GM18526 (cell line): ENCODE results near the gene ZC3H12C.

Experiments
- POLR2A ChIP-seq: IDR thresholded peaks from 3 replicates; pipeline ENCODE4 v1.6.1; 2011; ENCODE audit not compliant: insufficient read length; ENCODE audit errors: extremely low read depth

ZC3H12C gene

GRCh38 chr11:110198031-110198729 lies 105.0 kb downstream of the ZC3H12C start:
- no peak for TF ChIP-seq POLR2A

DNA sequence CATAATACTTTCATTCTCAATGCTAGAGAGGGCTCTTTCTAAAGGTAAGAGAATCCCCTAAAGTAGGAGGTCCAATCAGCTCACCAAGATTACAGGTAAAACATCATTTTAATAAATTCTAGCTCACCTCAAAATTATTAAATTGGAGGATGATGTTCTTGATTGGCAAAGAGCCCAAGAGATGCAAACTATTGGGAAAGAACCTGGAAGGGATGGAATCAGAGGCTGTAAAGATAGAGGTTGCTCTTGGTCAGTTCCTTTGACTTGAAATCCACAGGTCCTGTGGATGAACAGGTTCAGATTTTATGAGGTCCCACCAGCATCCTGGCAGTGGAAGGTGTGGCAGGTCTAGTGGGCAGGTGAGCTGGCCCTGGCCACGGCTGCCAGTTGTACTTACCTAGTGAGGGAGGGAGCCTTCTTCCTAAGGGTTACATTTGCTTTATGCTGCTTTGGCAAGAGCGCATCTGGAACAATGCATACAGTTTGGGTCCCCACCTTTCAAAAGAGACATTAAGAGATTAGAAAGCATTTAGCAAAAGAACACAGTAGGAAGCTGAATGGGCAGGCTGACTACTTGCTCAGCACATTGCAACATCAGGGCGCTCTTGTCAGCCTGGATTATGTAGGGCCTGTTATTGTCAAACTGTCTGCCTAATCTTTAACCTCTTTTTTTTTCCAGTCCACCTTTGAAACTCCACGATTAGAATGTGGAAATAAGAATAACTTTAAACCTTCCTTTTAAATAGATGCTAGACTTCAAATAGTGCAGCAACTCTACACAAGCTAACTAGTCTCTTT lies 106.2 kb downstream of the ZC3H12C start:
- no peak for TF ChIP-seq POLR2A

GRCh38 chr11:110200241-110200640 lies 107.0 kb downstream of the ZC3H12C start:
- no peak for TF ChIP-seq POLR2A

- TF ChIP-seq POLR2A, result no peak
Observed at GRCh38 chr11:110200836-110201235, 107.6 kb downstream of the ZC3H12C start.

GRCh38 chr11:110207123-110207522 lies 113.9 kb downstream of the ZC3H12C start:
- TF ChIP-seq POLR2A, result no peak

GRCh38 chr11:110217223-110217877 lies 124.2 kb downstream of the ZC3H12C start:
- no peak for TF ChIP-seq POLR2A

DNA sequence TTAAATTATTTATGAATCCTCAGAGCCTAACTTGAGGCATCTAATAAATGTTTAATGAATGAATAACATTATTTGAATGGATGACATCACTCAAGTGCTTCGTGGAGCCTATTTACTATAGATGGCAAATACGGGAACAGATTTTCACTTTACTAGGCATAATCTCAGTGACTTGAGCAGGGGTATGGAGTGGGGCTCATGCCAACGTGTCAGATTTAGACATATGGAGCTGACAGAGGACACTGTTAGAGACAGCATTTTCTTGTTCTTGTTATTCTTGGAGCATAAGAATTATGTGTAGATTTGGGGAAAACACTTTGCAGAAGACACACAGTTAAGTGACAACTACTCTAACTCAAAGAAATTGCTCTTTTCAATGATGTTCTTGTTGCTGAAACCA lies 124.7 kb downstream of the ZC3H12C start:
- no peak for TF ChIP-seq POLR2A

- no peak for TF ChIP-seq POLR2A
Observed at GRCh38 chr11:110219006-110219785, 126.0 kb downstream of the ZC3H12C start.
